Neural cell (in vitro differentiated cells): ENCODE measurements around the gene TSEN54. TPM values are rescaled to one million over a fixed set of nuclear protein-coding genes. Genes with fewer than 3 reads are reported as not detected.

ENCODE experiments used
- H2AFZ ChIP-seq: fragments of 200-600, 300-800 bp; sonication (generic), shearing (Covaris generic); 2 replicates; pipeline ENCODE4 v1.6.0; 2014; ENCODE audit warnings: low read depth, mild to moderate bottlenecking, antibody characterized with exemption, low read length, moderate library complexity
- H3F3A ChIP-seq: fragments of 200-600 bp; shearing (Covaris generic); 2 replicates; pipeline ENCODE4 v1.6.1; 2016; ENCODE audit warnings: mild to moderate bottlenecking, moderate library complexity, mixed read lengths, antibody characterized with exemption, low read length; ENCODE audit not compliant: insufficient read depth, poor library complexity, severe bottlenecking
- H3K27ac ChIP-seq: fragments of 200-600, 300-800 bp; sonication (generic), shearing (Covaris generic); 2 replicates; pipeline ENCODE4 v1.5.1; 2014; ENCODE audit warnings: mild to moderate bottlenecking, low read length, moderate library complexity
- H3K27me3 ChIP-seq: fragments of 300-800, 200-600 bp; sonication (generic), shearing (Covaris generic); 2 replicates; pipeline ENCODE4 v1.6.0; 2014; ENCODE audit warnings: mild to moderate bottlenecking, low read depth, low read length, moderate library complexity; ENCODE audit not compliant: insufficient read depth
- H3K36me3 ChIP-seq: fragments of 300-800, 200-600 bp; sonication (generic), shearing (Covaris generic); 2 replicates; pipeline ENCODE4 v1.5.1; 2014; ENCODE audit warnings: mild to moderate bottlenecking, antibody characterized with exemption, low read length, moderate library complexity; ENCODE audit not compliant: insufficient read depth
- H3K4me2 ChIP-seq: fragments of 300-800, 200-600 bp; sonication (generic), shearing (Covaris generic); 2 replicates; pipeline ENCODE4 v1.6.0; 2014; ENCODE audit warnings: mild to moderate bottlenecking, low read length
- H3K4me3 ChIP-seq: fragments of 300-800, 200-600 bp; sonication (generic), shearing (Covaris generic); 2 replicates; pipeline ENCODE4 v1.5.1; 2014; ENCODE audit warnings: mild to moderate bottlenecking, low read length, moderate library complexity
- H3K79me2 ChIP-seq: fragments of 200-600 bp; shearing (Covaris generic); replicated peaks from 2 replicates; pipeline ENCODE4 v1.6.0; 2014; ENCODE audit warnings: mild to moderate bottlenecking, low read length, moderate library complexity; ENCODE audit not compliant: insufficient read depth
- H3K9ac ChIP-seq: fragments of 300-800, 200-600 bp; sonication (generic), shearing (Covaris generic); 2 replicates; pipeline ENCODE4 v1.6.1; 2016; ENCODE audit warnings: mild to moderate bottlenecking, low read length, mixed read lengths
- H3K9me2 ChIP-seq: fragments of 200-600 bp; shearing (Covaris generic); 2 replicates; pipeline ENCODE4 v1.6.1; 2016; ENCODE audit warnings: mild to moderate bottlenecking, low read length, mixed read lengths; ENCODE audit not compliant: insufficient read depth
- H3K9me3 ChIP-seq: fragments of 200-600, 300-800 bp; sonication (generic), shearing (Covaris generic); 2 replicates; pipeline ENCODE4 v1.6.1; 2016; ENCODE audit warnings: mild to moderate bottlenecking, mixed run types, low read length, moderate library complexity, mixed read lengths
- H4K20me1 ChIP-seq: fragments of 200-600 bp; shearing (Covaris generic); 2 replicates; pipeline ENCODE4 v1.6.1; 2016; ENCODE audit warnings: mild to moderate bottlenecking, mixed run types; ENCODE audit not compliant: insufficient read depth
- CTCF ChIP-seq: fragments of 450-650 bp; IDR thresholded peaks from 2 replicates; pipeline ENCODE4 v1.5.1; 2014; ENCODE audit warnings: antibody characterized with exemption, mild to moderate bottlenecking, moderate library complexity; ENCODE audit not compliant: poor library complexity, severe bottlenecking
- EP300 ChIP-seq: fragments of 450-650 bp; conservative IDR thresholded peaks from 2 replicates; pipeline ENCODE4 v1.6.1; 2014; ENCODE audit warnings: antibody characterized with exemption, mild to moderate bottlenecking, moderate library complexity; ENCODE audit not compliant: poor library complexity, severe bottlenecking
- EZH2 ChIP-seq: fragments of 200-600, 300-800 bp; shearing (Covaris generic), sonication (generic); IDR thresholded peaks from 2 replicates; pipeline ENCODE4 v1.6.1; 2014; ENCODE audit warnings: antibody characterized with exemption, low read length, borderline replicate concordance, mild to moderate bottlenecking; ENCODE audit not compliant: insufficient read depth, poor library complexity, severe bottlenecking
- MXI1 ChIP-seq: fragments of 450-650 bp; conservative IDR thresholded peaks from 2 replicates; pipeline ENCODE4 v1.6.1; 2014; ENCODE audit warnings: antibody characterized with exemption, mild to moderate bottlenecking; ENCODE audit not compliant: poor library complexity, severe bottlenecking
- POLR2AphosphoS5 ChIP-seq: IDR thresholded peaks from 2 replicates; pipeline ENCODE4 v1.6.1; 2012
- RAD21 ChIP-seq: fragments of 450-650 bp; conservative IDR thresholded peaks from 2 replicates; pipeline ENCODE4 v1.6.1; 2014; ENCODE audit warnings: antibody characterized with exemption, mild to moderate bottlenecking, moderate library complexity
- REST ChIP-seq: IDR thresholded peaks from 2 replicates; pipeline ENCODE4 v1.6.1; 2012; ENCODE audit warnings: borderline replicate concordance
- SMC3 ChIP-seq: fragments of 450-650 bp; conservative IDR thresholded peaks from 2 replicates; pipeline ENCODE4 v1.6.1; 2014; ENCODE audit warnings: antibody characterized with exemption, mild to moderate bottlenecking, moderate library complexity; ENCODE audit not compliant: poor library complexity
- TAF1 ChIP-seq: IDR thresholded peaks from 2 replicates; pipeline ENCODE4 v1.6.1; 2012; ENCODE audit warnings: low read depth
- polyA plus RNA-seq: library from polyadenylated mRNA; depleted of rRNA; stranded (reverse); fragments of >200 nt; gene quantifications from 2 replicates; pipeline ENCODE4 v1.2.3, GENCODE V29; 2014

Gene TSEN54
- polyA plus RNA-seq, 1 donor from 2014 or later: 32.2 TPM

GRCh38 chr17:75506888-75507287, 9.4 kb upstream of the TSEN54 start:
- Histone ChIP-seq H3K9me3 (no peaks in the 10 kb centered on the region), H4K20me1 (no peaks in the 10 kb centered on the region), H3K4me2 (no peak overlapping the region), H3K36me3 (no peaks in the 10 kb centered on the region), H2AFZ (no peak overlapping the region), H3K79me2 (no peaks in the 10 kb centered on the region), H3K9ac (no peak overlapping the region), H3K27ac (no peak overlapping the region), H3K9me2 (no peaks in the 10 kb centered on the region), H3K4me3 (no peak overlapping the region), H3F3A (no peaks in the 10 kb centered on the region), H3K27me3 (no peaks in the 10 kb centered on the region)
- TF ChIP-seq SMC3 (no peak), REST (no peak), POLR2AphosphoS5 (no peak), TAF1 (no peak), CTCF (no peak), EZH2 (no peak), EP300 (no peak), MXI1 (no peak), RAD21 (no peak)

GRCh38 chr17:75507733-75508719, 8.3 kb upstream of the TSEN54 start:
- no peak overlapping the region for H3K9ac ChIP-seq
- H4K20me1 ChIP-seq: no peaks in the 10 kb centered on the region
- no peak overlapping the region for H3K4me2 ChIP-seq
- H3K27ac ChIP-seq: no peak overlapping the region
- no peaks in the 10 kb centered on the region for H3K27me3 ChIP-seq
- TF ChIP-seq EZH2 (no peak), RAD21 (no peak), REST (no peak), CTCF (no peak), MXI1 (no peak), EP300 (no peak), SMC3 (no peak), TAF1 (no peak), POLR2AphosphoS5 (no peak)
- H3K4me3 ChIP-seq: no peak overlapping the region
- H3K9me2 ChIP-seq: no peaks in the 10 kb centered on the region
- peaks cover 2% of the 10 kb centered on the region for H3K79me2 ChIP-seq
- no peaks in the 10 kb centered on the region for H3K9me3 ChIP-seq
- H3K36me3 ChIP-seq: no peaks in the 10 kb centered on the region
- no peaks in the 10 kb centered on the region for H3F3A ChIP-seq
- H2AFZ ChIP-seq: no peak overlapping the region
